IPS-18a (cell line): Measurements from ENCODE around the gene OR56A5.

ENCODE experiments used
- H3K27ac ChIP-seq: one replicate; pipeline ENCODE4 v1.5.1; 2013; ENCODE audit warnings: low read length
- H3K27me3 ChIP-seq: one replicate; pipeline ENCODE4 v1.6.1; 2013; ENCODE audit warnings: mild to moderate bottlenecking, low read length; ENCODE audit not compliant: control insufficient read depth, insufficient read depth
- H3K36me3 ChIP-seq: one replicate; pipeline ENCODE4 v1.6.1; 2013; ENCODE audit warnings: low read depth, low read length; ENCODE audit not compliant: control insufficient read depth
- H3K4me1 ChIP-seq: one replicate; pipeline ENCODE4 v1.6.1; 2013; ENCODE audit warnings: low read depth, low read length; ENCODE audit not compliant: control insufficient read depth
- H3K4me3 ChIP-seq: one replicate; pipeline ENCODE4 v1.5.1; 2013; ENCODE audit warnings: low read length
- H3K9ac ChIP-seq: one replicate; pipeline ENCODE4 v1.6.1; 2013; ENCODE audit warnings: mild to moderate bottlenecking, low read length, moderate library complexity
- H3K9me3 ChIP-seq: one replicate; pipeline ENCODE4 v1.6.1; 2013; ENCODE audit warnings: low read depth, low read length; ENCODE audit not compliant: control insufficient read depth

Gene OR56A5

DNA sequence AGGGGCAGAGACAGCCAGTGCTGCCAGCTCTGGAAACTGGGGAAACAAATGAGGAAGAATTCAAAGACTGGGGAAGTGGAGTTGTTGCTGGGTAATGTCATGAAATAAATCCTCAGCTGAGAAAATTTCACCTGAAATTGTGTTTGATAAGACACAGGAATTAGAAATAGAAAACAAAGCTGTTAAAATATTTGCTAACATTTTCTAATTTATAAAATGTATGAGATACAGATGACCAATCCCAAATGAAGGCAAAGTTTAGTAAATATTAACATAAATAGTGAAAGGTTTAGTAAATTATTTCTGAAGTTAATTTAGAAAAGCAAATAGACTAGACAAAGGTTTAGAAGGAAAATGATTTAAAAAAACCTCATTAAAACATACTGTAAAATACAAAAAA lies at the start of gene OR56A5:
TSS of gene OR56A5 (minus strand) at position 101 of the 400 bp plus-strand sequence. CDS start at position 101, 0 bp downstream.
- H3K9me3 ChIP-seq, result peaks cover 5% of the 10 kb centered on the region
- H3K36me3 ChIP-seq, result no peaks in the 10 kb centered on the region
- H3K4me1 ChIP-seq, result no peaks in the 10 kb centered on the region
- H3K9ac ChIP-seq, result no peak within 1 kb of the TSS
- no peak within 1 kb of the TSS for H3K27ac ChIP-seq
- no peaks in the 10 kb centered on the region for H3K27me3 ChIP-seq
- H3K4me3 ChIP-seq, result no peak within 1 kb of the TSS

DNA sequence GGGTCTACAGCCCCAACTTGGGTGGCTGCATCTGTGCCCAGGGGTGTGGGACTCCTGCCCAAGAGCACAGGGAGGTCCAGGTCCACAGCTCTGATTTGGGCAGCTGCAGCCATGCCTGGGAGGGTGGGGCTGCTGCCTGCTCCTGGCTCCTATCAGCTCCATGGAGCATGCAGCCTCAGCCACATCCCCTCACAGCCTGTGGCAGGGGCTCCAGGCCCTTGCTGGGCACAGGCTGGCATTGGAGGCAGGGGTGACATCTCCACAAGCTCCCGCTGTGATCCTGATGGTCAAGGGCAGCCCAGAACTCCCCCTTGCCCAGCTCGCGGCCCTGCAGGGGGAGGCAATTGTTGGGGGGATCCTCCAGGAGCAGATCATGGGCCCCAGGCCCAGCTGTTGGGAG lies 44.7 kb upstream of the OR56A5 start:
- Histone ChIP-seq H3K4me1 (no peaks in the 10 kb centered on the region), H3K9me3 (no peaks in the 10 kb centered on the region), H3K27me3 (no peaks in the 10 kb centered on the region), H3K9ac (no peak overlapping the region), H3K36me3 (no peaks in the 10 kb centered on the region), H3K27ac (no peak overlapping the region), H3K4me3 (no peak overlapping the region)

DNA sequence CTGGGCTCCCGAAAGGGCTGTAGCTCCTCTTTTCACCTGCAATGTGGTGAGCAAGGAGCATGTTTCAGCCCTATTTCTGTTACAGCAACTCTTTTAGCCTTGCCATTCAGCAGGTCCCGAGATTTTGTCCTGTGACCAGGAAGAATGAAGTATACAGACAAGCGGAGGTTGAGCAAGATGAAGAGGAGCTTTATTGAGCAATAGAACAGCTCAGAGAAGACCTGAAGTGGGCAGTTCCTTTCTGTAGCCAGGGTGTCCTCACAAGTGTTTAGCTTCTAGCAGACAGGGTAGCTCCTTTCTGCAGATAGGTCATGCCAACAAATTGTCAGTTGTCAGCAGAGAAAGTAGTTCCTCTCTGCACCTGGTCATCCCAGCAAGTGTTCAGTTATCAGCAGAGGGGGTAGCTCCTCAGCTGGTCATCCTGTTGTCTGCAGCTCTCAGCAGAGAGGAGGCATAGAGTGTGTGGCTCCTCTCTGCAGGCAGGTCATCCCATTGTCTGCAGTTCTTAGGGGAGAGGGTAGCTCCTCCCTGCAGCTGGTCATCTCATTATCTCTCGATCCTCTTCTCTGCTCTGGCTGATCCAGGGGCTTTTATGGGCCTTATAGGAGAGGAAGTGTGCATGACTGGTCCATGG lies 43.9 kb upstream of the OR56A5 start:
- Histone ChIP-seq H3K9me3 (no peaks in the 10 kb centered on the region), H3K36me3 (no peaks in the 10 kb centered on the region), H3K4me1 (no peaks in the 10 kb centered on the region), H3K9ac (no peak overlapping the region), H3K4me3 (no peak overlapping the region), H3K27me3 (no peaks in the 10 kb centered on the region), H3K27ac (no peak overlapping the region)

DNA sequence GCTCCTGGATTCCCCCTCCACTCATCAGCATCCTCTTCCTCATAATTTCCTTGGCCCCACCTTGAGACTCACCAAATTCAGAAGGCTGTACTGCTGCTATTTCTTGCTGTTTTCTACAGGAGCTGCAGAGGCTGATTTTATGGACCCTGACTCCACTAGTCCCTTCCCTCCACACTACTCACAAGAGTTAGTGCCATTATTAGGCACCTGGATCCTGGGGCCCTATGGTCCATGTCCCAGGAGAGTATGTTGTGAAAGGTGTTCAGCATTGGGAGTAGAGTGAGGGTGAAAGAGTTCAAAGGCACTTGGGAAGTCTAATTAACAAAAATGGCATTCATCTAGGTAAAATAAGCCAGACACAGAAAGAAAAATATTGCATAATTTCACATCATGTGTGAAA lies 38.6 kb upstream of the OR56A5 start, which contains the start of gene OR56A4:
TSS of gene OR56A4 (minus strand) at position 101 of the 400 bp plus-strand sequence. CDS start 3,954 bp downstream, outside the sequence.
- no peaks in the 10 kb centered on the region for H3K9me3 ChIP-seq
- no peak within 1 kb of the TSS for H3K9ac ChIP-seq
- no peaks in the 10 kb centered on the region for H3K4me1 ChIP-seq
- no peaks in the 10 kb centered on the region for H3K36me3 ChIP-seq
- no peak within 1 kb of the TSS for H3K27ac ChIP-seq
- no peak within 1 kb of the TSS for H3K4me3 ChIP-seq
- no peaks in the 10 kb centered on the region for H3K27me3 ChIP-seq

GRCh38 chr11:6006395-6006794 lies 38.1 kb upstream of the OR56A5 start:
- Histone ChIP-seq H3K9ac (no peak overlapping the region), H3K27ac (no peak overlapping the region), H3K36me3 (no peaks in the 10 kb centered on the region), H3K9me3 (no peaks in the 10 kb centered on the region), H3K4me3 (no peak overlapping the region), H3K4me1 (no peaks in the 10 kb centered on the region), H3K27me3 (no peaks in the 10 kb centered on the region)

DNA sequence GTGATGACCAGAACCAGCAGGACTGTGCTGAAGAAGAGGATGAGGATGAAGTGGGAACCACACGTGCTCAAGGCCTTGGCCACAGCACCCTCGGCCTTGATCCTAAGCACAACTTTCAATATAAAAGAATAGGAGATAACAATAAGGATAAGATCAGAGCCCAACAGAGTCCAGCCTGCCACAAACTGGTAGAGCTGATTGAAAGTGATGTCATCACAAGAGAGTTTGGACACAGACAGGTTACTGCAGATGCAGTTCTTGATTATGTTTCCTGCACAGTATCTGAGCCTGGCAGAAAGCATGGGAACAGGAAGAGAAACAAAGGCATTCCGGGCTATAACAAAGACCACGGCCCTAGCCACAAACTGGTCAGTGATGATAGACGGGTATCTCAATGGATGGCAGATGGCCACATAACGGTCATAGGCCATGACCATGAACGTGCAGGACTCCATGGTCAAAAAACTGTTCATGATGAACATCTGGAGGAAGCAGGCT lies 34.0 kb upstream of the OR56A5 start:
- Histone ChIP-seq H3K4me1 (no peaks in the 10 kb centered on the region), H3K4me3 (no peak overlapping the region), H3K36me3 (no peaks in the 10 kb centered on the region), H3K27me3 (no peaks in the 10 kb centered on the region), H3K27ac (no peak overlapping the region), H3K9ac (no peak overlapping the region), H3K9me3 (no peaks in the 10 kb centered on the region)

- H3K9ac ChIP-seq, result no peak overlapping the region
- no peak overlapping the region for H3K4me3 ChIP-seq
- no peaks in the 10 kb centered on the region for H3K27me3 ChIP-seq
- no peaks in the 10 kb centered on the region for H3K4me1 ChIP-seq
- H3K27ac ChIP-seq, result no peak overlapping the region
- no peaks in the 10 kb centered on the region for H3K36me3 ChIP-seq
- H3K9me3 ChIP-seq, result no peaks in the 10 kb centered on the region
Measured at GRCh38 chr11:5994791-5995190, 26.5 kb upstream of the OR56A5 start.

- Histone ChIP-seq H3K9me3 (no peaks in the 10 kb centered on the region), H3K4me1 (no peaks in the 10 kb centered on the region), H3K36me3 (no peaks in the 10 kb centered on the region), H3K4me3 (no peak overlapping the region), H3K9ac (no peak overlapping the region), H3K27me3 (no peaks in the 10 kb centered on the region), H3K27ac (no peak overlapping the region)
Measured at GRCh38 chr11:5992604-5993251, 24.4 kb upstream of the OR56A5 start.

GRCh38 chr11:5992150-5992549 lies 23.9 kb upstream of the OR56A5 start:
- no peaks in the 10 kb centered on the region for H3K4me1 ChIP-seq
- H3K9me3 ChIP-seq, result no peaks in the 10 kb centered on the region
- no peak overlapping the region for H3K4me3 ChIP-seq
- no peak overlapping the region for H3K9ac ChIP-seq
- H3K27ac ChIP-seq, result no peak overlapping the region
- H3K36me3 ChIP-seq, result no peaks in the 10 kb centered on the region
- H3K27me3 ChIP-seq, result no peaks in the 10 kb centered on the region

GRCh38 chr11:5989203-5989602 lies 20.9 kb upstream of the OR56A5 start:
- Histone ChIP-seq H3K4me3 (no peak overlapping the region), H3K36me3 (no peaks in the 10 kb centered on the region), H3K9ac (no peak overlapping the region), H3K27ac (no peak overlapping the region), H3K4me1 (no peaks in the 10 kb centered on the region), H3K27me3 (no peaks in the 10 kb centered on the region), H3K9me3 (no peaks in the 10 kb centered on the region)

DNA sequence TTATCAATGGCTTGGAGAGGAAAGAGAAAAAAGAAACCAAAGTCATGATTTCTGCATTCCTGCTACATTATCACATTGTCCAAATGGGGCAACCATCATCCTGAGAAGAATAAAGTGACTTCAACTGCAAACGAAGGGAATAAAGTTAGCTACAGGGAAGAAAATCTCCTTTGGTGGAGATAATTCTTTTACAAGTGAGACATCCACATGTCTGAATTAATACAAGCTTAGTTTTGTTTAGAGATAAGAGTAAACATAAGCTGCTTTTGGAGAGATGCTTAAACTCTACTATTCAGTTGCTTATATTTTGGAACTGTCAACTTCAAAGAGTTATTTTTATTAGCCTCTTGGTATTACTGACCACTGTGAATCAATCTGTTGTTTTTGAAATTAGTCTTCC lies 18.6 kb upstream of the OR56A5 start, which contains the start of gene OR52L1:
TSS of gene OR52L1 (minus strand) at position 101 of the 400 bp plus-strand sequence. CDS start at position 46, 55 bp downstream.
- Histone ChIP-seq H3K4me3 (no peak within 1 kb of the TSS), H3K27me3 (no peaks in the 10 kb centered on the region), H3K9me3 (no peaks in the 10 kb centered on the region), H3K27ac (no peak within 1 kb of the TSS), H3K36me3 (no peaks in the 10 kb centered on the region), H3K4me1 (no peaks in the 10 kb centered on the region), H3K9ac (no peak within 1 kb of the TSS)

DNA sequence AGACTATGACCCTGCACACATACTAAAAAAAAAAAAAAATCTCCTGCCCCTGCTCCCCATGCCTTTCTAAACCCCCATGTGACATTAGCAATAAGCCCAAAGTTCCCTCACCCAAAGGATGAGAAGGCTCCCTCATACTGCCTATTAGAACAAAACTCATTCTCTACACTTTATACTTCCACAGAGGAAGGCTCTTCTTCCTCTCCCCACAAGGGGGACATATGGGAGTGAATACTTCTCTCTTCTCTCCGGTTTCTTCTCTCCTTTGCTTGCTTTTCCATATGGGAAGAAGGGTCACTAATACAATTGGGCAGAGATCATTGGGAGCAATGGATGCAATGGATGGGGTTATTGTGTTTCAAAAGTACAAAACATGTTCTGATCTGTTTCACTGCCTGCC lies 15.1 kb upstream of the OR56A5 start:
- H3K4me3 ChIP-seq, result no peak overlapping the region
- no peaks in the 10 kb centered on the region for H3K27me3 ChIP-seq

More for the DNA sequence above, 15.1 kb upstream of the OR56A5 start:
- Histone ChIP-seq H3K4me1 (no peaks in the 10 kb centered on the region), H3K9me3 (no peaks in the 10 kb centered on the region), H3K9ac (no peak overlapping the region), H3K27ac (no peak overlapping the region), H3K36me3 (no peaks in the 10 kb centered on the region)
